NCI-H1694 (cell line): ENCODE measurements around the gene DLG4.

Source experiments
- DNase-seq: peaks from one replicate; lab custom pipeline; 2025; lab: John Stamatoyannopoulos, UW

Gene DLG4

DNA sequence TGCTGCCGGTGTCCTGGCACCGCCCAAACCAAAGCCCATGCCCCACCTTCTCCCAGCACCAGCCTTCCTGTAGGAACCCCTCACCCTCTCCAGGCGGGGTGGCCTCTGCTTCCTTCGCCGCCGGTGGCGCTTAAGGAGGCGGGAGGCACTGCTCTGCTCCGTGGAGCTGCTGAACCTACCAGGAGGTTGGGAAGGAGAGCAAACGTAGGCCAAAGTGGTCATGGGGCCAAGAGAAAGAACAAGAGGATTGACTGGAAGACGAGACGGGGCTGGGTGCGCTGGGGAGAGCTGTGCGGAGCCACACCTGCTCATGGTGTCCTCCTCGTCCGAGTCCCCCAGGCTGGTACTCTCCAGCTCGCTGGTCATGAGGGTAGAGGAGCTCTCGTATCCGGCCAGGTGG is 9.9 kb upstream of the DLG4 start:
- no peak for DNase-seq

DNA sequence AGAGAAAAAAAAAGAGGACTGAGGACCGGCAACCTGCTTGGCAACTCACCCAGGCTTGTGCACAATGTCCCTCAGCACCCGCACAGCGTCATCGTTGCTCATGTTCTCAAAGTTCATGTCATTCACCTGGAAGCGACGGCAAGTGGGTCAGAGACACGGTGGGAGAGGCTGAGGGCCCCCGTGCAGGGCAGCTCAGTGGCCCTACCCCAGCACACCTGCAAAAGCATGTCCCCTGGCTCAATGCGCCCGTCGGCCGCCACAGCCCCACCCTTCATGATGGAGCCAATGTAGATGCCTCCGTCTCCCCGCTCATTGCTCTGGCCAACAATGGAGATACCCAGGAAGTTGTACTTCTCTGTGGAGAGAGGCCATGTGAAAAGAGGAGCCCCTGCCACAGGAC is 9.3 kb upstream of the DLG4 start:
- no peak for DNase-seq

DNA sequence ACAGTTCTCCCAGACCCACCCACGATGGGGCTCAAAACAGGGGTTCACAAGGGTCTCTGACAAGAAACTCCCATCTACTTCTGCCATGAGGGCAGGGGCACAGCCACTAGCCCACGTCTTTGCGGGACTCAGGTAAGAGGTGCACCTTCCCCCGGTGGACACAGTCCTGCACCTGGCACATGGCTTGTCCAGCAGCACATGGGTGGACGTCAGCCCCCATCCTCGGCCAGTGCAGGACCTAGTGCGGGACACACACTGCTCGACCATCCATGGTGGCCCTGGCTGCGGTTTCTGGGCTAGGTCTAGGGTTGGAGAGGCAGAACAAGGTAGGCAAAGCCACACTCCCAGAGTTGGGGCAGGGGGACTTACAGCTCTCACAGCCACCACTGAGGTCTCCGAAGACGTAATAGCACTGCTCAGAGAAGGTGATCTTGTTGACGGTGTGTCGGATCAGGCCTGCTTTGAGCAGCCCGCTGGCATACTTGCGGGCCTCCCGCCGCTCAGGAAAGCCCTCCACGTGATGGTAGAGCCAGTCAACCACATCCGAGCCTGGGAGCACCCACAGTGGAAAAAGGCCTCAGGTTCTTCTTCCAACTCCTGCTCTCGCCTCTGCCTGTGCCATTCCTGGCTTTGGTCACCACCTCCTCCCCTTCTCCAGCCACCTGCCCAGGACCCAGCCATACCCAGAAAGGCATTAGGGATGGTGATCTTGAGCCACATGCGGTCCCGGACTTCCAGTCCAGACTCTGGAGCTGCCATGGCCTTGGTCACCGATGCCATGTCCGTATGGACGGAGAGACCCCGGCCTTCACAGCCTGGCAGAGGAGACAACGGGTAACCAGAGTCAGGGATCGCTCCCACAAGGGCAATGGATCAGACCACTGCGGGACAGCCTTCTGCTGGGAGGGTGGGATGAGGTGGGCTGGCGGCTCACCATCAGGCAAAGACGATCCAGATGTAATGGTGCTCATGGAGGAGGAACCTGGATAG is 7.4 kb upstream of the DLG4 start:
- no peak for DNase-seq

DNA sequence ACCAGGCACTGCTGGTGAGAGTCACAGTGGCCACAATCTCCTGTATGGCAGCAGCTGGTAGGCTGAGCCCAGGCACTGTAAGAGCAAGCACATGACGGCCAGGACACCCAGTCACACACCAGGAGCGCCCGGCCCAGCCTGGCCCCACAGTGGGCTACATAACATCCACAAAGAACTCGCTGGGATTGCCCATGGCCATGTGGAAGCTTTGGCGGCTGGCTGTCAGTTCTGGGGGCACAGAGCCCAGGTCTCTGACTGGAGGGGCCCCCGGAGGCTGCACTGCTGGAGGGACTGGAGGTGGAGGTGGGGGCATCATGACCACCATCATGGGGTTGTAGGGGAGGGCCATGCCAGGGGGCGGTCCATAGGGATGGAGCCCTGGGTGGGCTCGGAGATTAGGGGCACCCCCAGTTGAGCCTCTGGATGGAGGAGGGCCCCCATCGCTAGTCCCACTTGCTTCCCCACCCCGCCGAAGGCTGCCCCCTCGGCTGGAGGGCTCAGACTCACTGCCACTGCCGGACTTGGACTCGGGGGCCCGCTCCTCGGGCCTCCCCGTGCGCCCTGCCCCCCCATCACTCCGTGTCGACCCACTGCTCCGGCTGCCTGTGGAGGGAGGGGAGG is 6.2 kb upstream of the DLG4 start:
- no peak for DNase-seq

DNA sequence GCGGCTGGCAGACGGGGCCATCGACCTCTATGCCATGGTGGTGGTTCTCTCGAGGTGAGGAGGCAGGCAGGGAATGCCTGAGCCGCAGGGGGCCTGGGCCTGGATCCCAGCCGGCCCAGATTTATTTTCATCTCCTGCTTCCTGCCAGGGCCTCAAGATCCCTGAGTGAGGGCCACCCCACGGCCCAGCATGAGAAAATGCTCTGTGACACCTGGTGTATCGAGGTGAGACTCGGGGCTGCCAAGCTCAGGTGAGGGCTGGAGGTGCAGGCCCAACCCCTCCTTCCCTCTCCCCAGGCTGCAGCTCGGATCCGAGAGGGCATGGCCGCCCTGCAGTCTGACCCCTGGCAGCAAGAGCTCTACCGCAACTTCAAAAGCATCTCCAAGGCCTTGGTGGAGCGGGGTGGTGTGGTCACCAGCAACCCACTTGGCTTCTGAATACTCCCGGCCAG is 5.0 kb upstream of the DLG4 start:
- DNase-seq, result no peak

DNA sequence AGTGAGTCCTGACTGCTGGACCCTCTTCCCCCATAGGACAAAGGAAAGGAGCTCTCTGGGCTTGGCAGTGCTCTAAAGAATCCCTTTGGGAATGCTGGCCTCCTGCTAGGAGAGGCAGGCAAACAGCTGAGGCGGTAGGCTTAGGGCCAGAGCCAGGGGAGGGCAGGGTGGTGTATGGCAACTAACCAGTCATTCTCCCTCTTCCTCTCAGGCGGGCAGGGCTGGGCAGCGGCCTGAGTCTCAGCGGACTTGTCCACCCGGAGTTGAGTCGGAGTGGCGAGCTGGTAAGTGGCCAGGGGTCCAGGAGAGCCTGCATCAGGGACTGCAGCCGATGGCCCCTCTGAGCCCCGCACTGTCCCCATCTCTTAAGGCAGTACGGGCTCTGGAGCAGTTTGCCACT is 4.5 kb upstream of the DLG4 start:
- no peak for DNase-seq

DNA sequence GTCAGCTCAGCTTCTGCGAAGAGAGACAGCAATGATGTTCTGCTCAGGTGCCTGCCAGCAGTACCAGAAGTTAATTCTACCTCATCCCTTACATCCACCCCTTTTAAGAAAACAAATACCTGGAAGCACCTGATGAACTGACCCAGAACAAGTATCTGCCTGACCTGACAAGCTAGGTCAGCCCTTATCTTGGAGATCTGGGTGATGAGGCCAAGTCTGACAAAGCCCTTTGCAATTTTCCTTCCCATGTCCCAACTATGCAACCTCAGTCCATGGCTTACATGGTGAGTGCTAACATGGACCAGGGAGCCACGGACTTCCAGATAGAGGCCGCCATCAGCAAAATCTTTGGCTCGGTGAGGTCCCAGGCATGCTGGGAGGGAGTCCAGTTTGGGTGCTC is 3.7 kb upstream of the DLG4 start:
- no peak for DNase-seq

DNA sequence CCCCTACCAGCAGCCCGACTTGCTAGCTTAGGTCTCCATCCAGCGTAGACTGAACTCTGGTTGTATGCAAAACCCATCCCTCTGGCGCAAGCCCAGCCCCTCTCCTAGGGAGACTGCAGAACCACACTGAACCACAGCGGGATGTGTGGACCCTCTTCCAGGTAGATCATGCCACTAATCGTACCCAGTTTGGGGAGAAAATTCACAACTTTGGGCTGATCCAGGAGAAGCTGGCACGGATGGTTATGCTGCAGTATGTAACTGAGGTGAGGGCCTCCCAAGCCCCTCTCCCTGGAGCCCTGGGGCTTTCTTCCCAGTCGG is 3.3 kb upstream of the DLG4 start:
- DNase-seq, result no peak

DNA sequence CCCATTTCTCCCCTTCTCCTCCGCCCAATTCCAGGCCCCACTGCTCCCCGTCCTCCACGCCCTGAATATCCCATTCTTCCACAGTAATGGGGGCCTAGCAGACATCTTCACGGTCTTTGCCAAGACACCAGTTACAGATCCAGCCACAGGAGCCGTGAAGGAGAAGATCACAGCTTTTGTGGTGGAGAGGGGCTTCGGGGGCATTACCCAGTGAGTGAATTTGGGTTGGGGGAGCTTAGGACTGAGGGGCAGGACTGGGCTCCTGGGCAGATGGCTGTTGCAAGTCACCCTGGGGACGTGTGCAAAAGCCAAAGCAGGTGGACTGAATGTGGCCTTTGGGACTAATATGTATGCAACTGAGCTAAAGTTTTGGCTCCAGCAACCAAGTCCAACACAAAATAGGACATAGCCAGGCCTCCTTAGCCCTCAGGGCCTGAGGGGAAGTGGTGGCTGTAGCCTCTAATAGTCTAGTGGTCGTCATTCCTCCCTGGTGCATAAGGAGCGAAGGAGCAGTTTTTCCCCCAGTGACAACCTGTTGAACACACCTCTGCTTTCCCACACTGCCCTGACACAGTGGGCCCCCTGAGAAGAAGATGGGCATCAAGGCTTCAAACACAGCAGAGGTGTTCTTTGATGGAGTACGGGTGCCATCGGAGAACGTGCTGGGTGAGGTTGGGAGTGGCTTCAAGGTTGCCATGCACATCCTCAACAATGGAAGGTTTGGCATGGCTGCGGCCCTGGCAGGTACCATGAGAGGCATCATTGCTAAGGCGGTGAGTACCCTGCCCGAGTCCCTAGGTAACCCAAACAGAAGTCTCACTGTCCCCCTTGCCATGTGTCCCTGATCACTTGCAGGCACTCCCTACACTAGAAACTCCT is 2.7 kb upstream of the DLG4 start:
- no peak for DNase-seq

DNA sequence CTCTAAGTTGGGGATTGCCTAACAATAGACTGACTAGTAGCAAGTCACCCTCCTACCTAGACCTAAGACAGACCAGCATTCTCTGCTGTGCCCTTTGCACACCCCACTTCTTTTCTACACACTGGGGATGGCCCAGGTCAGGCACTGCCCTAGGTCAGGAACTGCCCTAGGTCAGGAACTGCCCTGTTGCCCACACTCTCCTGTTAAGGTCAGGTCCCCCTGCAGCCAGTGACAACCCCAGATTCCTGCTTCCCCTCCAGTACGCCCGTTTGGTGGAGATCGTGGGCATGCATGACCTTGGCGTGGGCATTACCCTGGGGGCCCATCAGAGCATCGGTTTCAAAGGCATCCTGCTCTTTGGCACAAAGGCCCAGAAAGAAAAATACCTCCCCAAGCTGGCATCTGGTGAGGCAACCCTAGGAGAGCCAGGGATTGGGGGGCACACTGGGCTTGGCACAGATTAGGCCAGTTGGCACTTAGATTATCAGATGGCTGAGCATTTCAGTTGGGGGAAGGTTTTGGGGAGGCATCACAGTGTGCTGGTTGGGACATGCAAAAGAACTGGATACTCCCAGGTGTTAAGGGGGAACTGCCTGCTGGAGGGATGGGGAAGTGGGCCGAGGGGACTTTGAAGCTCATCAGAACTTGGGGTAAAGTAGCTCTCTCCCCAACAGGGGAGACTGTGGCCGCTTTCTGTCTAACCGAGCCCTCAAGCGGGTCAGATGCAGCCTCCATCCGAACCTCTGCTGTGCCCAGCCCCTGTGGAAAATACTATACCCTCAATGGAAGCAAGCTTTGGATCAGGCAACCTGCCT is 1.8 kb upstream of the DLG4 start:
- DNase-seq, result no peak

DNA sequence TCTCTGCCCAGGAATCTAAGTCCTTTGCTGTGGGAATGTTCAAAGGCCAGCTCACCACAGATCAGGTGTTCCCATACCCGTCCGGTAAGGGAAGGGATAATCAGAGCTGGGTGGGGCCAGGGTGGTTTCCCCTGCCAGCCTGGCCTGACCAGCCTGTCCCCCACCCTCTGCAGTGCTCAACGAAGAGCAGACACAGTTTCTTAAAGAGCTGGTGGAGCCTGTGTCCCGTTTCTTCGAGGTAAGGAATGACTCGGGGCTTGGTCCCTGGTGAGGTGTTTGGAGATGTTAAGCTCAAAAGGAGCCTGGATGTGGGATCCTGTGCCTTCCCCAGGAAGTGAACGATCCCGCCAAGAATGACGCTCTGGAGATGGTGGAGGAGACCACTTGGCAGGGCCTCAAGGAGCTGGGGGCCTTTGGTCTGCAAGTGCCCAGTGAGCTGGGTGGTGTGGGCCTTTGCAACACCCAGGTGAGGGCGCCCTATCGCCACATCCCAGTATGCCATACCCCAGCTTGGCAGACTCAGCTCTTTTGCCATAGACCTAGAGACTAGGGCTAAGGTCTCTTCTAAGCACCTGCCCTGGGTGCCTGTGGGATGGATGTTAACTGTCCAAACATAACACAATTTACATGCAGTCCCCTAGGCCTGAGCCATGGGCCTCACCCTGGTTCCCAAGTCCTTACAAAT is 1.1 kb upstream of the DLG4 start:
- DNase-seq, result peak; percentile 17

DNA sequence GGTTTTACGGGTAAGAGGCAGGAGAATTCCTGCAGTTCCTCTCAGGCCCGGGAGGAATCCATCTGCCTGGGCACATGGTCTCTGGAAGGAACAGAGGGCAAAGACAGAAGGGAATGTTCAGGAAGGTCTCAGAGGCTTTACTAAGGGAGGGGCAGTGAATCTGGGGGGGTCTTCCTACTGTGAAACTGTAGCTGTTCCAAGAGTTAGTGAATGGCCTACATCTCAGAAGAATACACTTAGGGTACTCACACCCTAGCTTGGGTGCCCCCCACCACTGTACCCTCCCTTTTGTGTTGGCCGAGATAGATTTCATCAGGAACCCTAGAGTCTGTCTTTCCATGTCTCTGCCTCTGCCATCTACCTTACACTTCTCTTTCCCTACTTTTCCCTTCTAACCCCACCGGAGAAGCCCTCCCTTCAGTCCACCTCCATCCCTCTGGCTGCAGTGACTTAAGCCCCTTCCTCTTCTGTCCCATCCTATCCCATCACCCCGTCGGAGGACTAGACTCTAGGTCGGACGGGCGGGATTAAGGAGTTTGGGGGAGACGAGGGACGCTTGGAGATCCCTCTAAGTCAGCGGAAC is 316 bp downstream of the DLG4 start:
- peak; percentile 72 for DNase-seq

DNA sequence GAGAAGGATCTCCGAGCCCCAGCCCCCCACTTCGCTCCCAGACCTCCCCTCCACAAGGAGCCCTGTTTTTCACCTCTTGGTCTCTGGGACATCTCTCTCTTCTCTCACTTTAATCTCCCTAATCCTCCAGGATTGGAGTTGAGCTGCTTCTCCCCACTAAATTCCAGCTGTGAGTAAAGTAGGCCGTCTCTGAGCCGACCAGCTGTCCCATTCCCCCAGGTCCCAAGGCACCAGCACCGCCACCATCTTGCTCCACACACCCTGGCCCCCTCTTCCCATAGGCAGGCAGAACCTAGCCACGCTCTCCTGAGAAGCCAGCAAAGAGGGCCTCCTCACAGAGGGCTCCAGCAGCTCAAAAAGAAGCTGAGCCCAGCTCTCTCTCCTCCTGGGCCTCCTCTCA is 878 bp downstream of the DLG4 start:
- DNase-seq, result no peak

DNA sequence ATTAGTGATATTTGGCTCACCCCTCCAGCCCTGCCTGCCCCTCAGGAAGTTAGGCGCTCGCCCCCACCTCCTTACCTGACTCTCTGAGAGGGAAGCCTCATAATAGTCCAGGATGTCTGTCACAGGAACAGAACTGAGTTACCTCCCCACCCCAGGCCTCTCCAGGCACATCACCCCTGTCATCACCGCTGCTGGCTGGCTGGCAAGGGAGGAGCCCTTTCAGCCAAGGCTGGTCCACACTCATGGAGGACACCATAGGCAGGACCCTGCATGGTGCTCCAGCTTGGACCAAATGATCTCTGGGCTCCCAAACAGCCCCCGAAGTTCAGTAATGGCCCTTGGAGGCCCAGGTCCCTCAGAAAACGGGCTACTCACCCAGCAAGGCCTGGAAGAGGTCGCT is 1.5 kb downstream of the DLG4 start:
- DNase-seq, result no peak

DNA sequence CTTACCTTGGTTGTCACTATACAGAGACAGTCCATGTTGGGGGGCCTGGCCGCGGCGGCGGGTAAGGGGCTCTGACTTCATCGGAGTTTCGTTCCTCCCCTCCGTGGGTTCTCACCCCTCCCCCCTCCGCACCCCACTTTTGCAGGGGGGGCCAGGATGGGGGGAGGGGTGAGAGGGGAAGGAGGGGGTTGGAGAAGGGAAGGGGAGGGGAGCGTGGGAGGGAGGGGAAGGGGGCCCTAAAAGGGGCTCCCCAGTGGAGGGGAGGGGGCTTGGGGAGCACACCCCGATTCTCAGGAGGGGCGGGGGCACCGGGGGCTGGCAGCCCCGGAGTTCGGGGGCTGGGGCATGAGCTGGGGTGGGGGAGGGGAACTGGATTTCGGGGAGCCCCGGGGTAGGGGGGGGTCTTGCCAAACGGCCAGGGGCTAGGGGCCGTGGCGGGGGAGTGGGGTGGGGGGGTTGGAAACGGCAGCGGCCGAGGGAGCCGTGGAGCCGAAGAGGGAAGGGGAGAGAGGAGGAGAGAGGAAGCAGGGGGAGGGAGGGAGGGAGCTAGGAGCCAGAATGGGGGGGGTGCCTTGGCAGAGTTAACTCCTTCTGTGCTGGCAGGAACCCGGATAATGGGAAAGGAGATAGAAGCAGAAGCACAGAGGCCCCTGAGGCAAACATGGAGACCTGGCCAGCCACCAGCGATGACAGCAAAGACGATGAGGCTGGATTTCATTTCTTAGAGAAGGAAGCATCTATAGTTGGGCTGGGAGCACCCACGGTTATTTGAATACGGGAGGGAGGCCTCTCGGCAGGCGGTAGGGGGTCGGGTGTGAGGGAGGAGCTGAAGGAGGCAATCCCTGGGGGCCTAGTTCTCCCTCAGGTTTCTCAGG is 2.3 kb downstream of the DLG4 start:
- peak; percentile 57 for DNase-seq

DNA sequence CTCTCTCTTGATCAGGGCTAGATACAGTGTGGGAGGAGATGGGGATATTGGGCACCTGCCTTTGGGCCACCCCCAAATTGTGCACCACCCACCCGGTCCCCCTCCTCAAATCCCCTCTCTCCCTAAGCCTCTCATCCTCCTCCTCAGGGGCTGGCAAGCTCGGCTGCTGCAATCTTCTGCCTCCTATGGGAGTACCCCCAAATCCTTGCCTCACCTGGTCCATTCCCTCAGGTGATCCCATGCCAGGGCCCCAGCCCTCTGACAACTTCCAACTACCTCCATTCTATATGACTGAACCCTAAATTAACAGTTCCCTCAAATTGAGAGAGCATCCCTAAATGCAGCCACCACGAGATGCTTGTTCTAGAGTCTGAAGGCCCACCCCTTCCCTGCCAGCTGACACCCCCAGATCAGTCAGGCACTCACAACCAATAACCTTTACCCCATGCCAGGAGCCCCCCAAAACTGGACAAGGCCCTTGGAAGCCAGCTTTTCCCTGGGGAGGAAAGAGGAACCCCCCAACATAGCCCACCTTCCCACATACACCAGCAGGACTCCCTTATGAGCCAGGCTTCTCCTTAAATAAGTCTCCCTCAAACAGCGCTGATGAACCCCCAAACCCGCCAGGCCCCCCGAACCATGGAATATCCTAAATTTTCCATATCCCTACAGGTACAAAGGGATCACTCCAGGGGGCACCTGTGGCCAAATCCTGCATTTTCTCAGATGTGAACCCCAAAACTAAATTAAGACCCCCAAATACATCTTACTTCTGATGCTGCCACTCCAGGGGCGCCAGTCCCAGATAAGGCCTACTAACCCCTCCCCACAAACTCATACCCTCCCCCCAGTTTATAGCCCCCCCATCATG is 3.2 kb downstream of the DLG4 start:
- no peak for DNase-seq

DNA sequence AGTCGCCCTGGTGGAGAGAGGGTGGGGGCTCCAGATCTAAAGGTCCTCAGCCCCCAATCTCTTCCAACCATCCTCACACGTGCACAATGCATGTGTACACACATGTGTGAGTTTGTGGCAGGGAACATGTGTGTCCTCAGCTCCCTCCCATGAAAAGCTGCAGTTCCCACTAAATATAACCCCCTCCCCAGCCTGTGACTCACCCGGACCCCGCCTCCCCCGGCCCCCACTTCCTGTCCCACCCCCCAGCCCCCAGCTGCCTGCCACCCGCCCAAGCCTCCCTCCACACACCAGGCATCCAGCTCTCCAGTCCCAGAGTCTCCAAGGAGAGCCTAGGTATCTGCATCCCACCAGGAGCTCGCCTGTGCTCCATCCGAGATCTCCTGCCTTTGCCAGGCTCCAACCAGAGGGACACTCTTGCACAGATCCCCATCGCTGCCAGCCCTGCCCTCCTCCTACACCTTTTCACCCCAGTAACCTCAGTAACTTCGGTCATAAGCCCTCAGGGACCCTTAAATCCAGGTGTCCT is 3.9 kb downstream of the DLG4 start:
- DNase-seq, result no peak

DNA sequence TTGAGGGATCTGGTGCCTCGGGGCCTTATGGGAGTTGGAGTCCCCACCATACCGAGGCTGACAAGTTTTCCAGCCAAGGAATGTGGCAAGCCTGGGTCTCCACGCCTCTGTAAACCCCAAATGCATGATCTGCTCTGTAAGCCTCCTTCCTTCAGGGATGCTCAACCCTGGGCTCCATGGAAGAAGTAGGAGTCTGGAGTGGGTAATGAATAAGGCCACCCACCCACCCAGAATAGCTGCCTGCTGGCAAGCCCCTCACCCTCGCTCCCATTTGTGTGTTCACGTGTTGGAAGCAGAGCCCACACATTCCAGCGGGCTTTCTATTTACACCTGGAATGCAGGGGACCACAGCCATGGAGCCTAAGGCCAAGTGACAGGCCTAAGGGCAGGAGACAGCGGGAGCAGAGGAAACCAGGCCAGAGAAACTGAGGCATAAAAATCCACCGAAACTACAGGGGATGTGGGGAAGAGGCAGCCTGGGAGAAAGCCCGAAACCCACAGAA is 4.4 kb downstream of the DLG4 start:
- DNase-seq, result no peak
